ENCODE measurements around the gene IGSF21.

Gene IGSF21

GRCh38 chr1:18243503-18244175, 136.0 kb downstream of the IGSF21 start:
- H3K27ac Mint-ChIP-seq = no peak overlapping the region
- H3K27me3 Mint-ChIP-seq = peaks cover 10% of the 10 kb centered on the region
- no peak overlapping the region for H3K4me3 Mint-ChIP-seq
- DNase-seq = no peak
- no peak for ATAC-seq
- H3K9me3 Mint-ChIP-seq = no peaks in the 10 kb centered on the region
- H3K4me1 Mint-ChIP-seq = no peaks in the 10 kb centered on the region
- no peaks in the 10 kb centered on the region for H3K36me3 Mint-ChIP-seq (ENCODE audit: low read depth)

- ATAC-seq (no peak), DNase-seq (no peak)
- Mint-ChIP-seq H3K4me3 (no peak overlapping the region), H3K27ac (no peak overlapping the region), H3K36me3 (ENCODE audit: low read depth) (no peaks in the 10 kb centered on the region), H3K4me1 (no peaks in the 10 kb centered on the region), H3K9me3 (no peaks in the 10 kb centered on the region), H3K27me3 (peaks cover 10% of the 10 kb centered on the region)
Observed at GRCh38 chr1:18244762-18245161, 137.2 kb downstream of the IGSF21 start.

GRCh38 chr1:18245647-18246046, 138.0 kb downstream of the IGSF21 start:
- H3K36me3 Mint-ChIP-seq (ENCODE audit: low read depth) = no peaks in the 10 kb centered on the region
- DNase-seq (no peak), ATAC-seq (no peak)
- peaks cover under 1% of the 10 kb centered on the region for H3K9me3 Mint-ChIP-seq
- no peaks in the 10 kb centered on the region for H3K4me1 Mint-ChIP-seq
- H3K27me3 Mint-ChIP-seq = peaks cover 10% of the 10 kb centered on the region
- H3K27ac Mint-ChIP-seq = no peak overlapping the region
- no peak overlapping the region for H3K4me3 Mint-ChIP-seq

GRCh38 chr1:18246543-18246942, 138.9 kb downstream of the IGSF21 start:
- no peak overlapping the region for H3K4me3 Mint-ChIP-seq
- no peak for ATAC-seq
- H3K27me3 Mint-ChIP-seq = peaks cover 9% of the 10 kb centered on the region
- H3K9me3 Mint-ChIP-seq = peaks cover 10% of the 10 kb centered on the region
- no peaks in the 10 kb centered on the region for H3K4me1 Mint-ChIP-seq
- H3K36me3 Mint-ChIP-seq (ENCODE audit: low read depth) = no peaks in the 10 kb centered on the region
- DNase-seq = no peak
- H3K27ac Mint-ChIP-seq = no peak overlapping the region

DNA sequence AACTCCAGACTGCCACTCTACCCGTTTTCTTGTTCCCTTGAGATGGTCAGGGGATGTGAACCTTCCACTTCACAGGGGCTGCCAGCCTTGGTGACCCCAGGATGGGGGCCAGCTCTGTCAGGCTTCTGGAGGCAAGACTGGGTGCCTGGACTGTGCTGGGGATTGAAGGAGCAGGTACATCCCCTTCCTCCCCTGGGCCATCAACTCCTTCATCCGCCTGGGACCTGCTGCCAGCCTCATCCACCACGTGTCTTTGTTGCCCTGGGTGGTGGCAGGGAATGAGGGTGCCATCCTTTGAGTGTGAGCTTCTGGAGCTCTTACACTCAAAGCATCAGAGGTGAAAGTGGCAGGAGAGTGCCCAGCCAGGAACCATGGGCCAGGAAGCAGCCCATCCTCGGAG, 139.6 kb downstream of the IGSF21 start:
- ATAC-seq = no peak
- Mint-ChIP-seq H3K27ac (no peak overlapping the region), H3K4me3 (no peak overlapping the region), H3K36me3 (ENCODE audit: low read depth) (no peaks in the 10 kb centered on the region), H3K4me1 (no peaks in the 10 kb centered on the region), H3K27me3 (peaks cover 8% of the 10 kb centered on the region), H3K9me3 (peaks cover 11% of the 10 kb centered on the region)
- no peak for DNase-seq

- no peak for DNase-seq
- Mint-ChIP-seq H3K27ac (no peak overlapping the region), H3K4me1 (no peaks in the 10 kb centered on the region), H3K36me3 (ENCODE audit: low read depth) (no peaks in the 10 kb centered on the region), H3K9me3 (peaks cover 11% of the 10 kb centered on the region), H3K27me3 (peaks cover 5% of the 10 kb centered on the region), H3K4me3 (no peak overlapping the region)
- no peak for ATAC-seq
Observed at GRCh38 chr1:18249631-18250030, 142.0 kb downstream of the IGSF21 start.

GRCh38 chr1:18253093-18253492, 145.5 kb downstream of the IGSF21 start:
- Mint-ChIP-seq H3K4me3 (no peak overlapping the region), H3K27ac (no peak overlapping the region), H3K36me3 (ENCODE audit: low read depth) (no peaks in the 10 kb centered on the region), H3K9me3 (peaks cover 11% of the 10 kb centered on the region), H3K27me3 (peaks cover 8% of the 10 kb centered on the region), H3K4me1 (no peaks in the 10 kb centered on the region)
- ATAC-seq = no peak
- no peak for DNase-seq

DNA sequence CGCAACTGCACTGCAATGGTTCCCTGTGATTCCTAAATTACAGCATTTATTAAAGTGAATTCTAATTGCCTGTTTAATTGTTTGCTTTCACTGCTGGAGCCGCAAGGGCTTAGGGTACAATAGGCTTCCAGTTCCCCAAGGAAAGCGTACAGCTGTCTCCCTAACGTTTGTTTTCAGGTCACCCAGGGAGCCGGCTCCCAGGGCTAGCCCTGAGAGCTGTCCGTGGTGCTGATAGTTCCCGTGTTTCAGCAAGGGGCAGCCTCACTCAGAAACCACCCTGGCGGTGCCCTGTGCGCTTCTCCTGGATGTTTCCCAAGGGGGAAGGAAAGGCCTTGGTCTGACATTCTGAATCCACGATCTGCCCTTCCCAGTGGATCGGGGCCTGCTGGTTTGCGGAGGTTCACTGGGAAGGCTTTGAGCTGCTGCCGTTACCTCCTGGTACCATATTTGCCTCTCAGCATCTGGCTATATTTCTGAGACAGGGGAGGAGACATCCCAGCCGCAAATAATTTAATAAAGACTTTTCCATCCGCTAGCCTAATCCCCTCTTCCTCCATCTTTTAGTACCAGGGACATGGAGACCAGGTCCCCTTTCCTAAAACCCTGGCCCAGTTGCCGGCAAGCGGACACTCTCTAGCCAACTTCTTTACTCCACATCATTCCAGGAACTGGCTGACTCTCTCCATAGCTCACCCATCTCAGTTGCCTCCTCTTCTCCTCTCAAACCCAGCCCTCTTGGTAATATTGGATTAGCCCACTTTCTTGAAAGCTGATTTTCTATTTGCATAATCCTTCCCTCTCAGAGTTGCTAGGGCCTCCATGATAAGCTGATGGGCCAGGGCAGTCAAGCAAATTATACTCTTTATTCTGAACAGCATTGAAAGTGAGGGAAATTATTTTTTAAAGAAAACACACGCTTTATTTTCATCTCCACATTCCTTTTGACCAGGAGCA, 149.0 kb downstream of the IGSF21 start:
- Mint-ChIP-seq H3K4me1 (no peaks in the 10 kb centered on the region), H3K4me3 (no peak overlapping the region), H3K9me3 (peaks cover under 1% of the 10 kb centered on the region), H3K27me3 (peaks cover 9% of the 10 kb centered on the region), H3K36me3 (ENCODE audit: low read depth) (no peaks in the 10 kb centered on the region), H3K27ac (no peak overlapping the region)
- DNase-seq = peak; percentile 26
- no peak for ATAC-seq

DNA sequence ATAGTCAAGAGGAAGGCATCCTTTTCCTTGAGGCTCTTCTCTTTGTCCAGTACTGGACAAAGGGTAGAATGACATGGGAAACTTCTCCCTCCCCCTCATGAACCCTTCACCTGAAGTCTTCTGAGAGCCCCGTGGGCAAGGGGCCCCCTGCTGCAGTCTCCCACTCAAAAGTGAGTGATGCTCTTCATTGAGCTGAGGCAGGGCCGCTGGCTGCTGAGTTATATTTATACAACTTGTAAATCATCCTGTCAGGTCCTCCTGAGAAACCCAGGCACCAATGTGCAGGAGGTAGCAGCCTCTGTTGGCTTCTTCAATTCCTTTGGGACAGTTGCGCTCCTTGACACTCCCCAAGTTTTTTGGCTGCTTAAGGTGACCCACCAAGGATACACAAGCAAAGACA, 150.2 kb downstream of the IGSF21 start:
- Mint-ChIP-seq H3K27me3 (peaks cover 9% of the 10 kb centered on the region), H3K4me1 (no peaks in the 10 kb centered on the region), H3K36me3 (ENCODE audit: low read depth) (no peaks in the 10 kb centered on the region), H3K27ac (no peak overlapping the region), H3K9me3 (no peaks in the 10 kb centered on the region), H3K4me3 (no peak overlapping the region)
- DNase-seq = no peak
- ATAC-seq = no peak

GRCh38 chr1:18261891-18262290, 154.3 kb downstream of the IGSF21 start:
- Mint-ChIP-seq H3K4me1 (no peaks in the 10 kb centered on the region), H3K4me3 (no peak overlapping the region), H3K36me3 (ENCODE audit: low read depth) (no peaks in the 10 kb centered on the region), H3K27ac (no peak overlapping the region), H3K27me3 (peaks cover 8% of the 10 kb centered on the region), H3K9me3 (no peaks in the 10 kb centered on the region)
- ATAC-seq (no peak), DNase-seq (no peak)

DNA sequence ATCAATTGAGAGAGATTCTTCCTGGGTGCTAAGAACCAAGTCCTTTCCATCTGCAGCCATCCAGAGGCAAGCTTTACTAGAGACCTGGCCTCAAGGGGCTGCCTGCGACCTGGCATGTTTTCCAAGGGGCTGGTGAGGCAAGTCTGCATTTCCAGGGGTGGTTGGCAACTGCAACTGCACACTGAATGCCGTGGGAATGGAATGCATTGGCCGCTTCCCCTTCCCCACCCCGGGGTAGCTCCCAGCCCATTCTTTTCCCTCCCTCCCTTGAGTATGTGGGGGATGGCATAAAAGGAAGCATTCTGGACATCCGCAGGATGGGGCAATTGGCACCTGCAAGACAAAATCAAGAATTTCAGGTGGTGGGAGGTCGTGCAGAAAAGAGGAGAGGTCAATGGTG, 155.1 kb downstream of the IGSF21 start:
- ATAC-seq = no peak
- H3K27me3 Mint-ChIP-seq = peaks cover 8% of the 10 kb centered on the region

DNA sequence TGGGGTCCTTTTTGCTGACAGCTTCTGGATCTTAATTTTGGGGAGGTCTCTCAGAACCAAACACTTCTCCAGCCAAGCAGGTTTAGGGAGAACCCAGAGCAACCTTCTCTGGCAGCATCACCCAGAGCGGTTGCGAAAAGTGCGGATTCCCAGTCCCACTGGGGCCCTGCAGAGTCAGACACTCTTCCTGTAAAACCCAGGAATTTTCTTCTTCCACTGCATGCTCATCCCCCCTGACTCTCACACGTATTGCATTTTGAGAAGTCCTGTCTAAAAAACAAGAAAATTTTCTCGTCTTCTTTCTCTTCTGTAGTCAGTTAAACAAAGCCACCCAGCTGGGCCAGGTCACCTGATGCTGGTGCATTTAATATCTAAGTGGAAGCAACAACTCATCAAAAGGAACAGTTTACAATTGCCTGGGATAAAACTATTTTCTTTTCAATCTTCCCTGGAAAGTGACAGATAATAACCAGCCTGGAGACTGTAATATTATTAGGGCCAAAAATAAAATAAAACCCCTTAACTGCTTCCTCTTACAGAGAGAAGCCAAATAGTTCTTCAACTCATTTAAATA, 156.0 kb downstream of the IGSF21 start:
- H3K4me3 Mint-ChIP-seq = no peak overlapping the region
- DNase-seq = no peak

More for the DNA sequence above, 155.1 kb downstream of the IGSF21 start:
- no peaks in the 10 kb centered on the region for H3K36me3 Mint-ChIP-seq (ENCODE audit: low read depth)
- no peak overlapping the region for H3K27ac Mint-ChIP-seq
- DNase-seq = no peak
- no peak overlapping the region for H3K4me3 Mint-ChIP-seq
- no peaks in the 10 kb centered on the region for H3K4me1 Mint-ChIP-seq
- H3K9me3 Mint-ChIP-seq = no peaks in the 10 kb centered on the region

DNA sequence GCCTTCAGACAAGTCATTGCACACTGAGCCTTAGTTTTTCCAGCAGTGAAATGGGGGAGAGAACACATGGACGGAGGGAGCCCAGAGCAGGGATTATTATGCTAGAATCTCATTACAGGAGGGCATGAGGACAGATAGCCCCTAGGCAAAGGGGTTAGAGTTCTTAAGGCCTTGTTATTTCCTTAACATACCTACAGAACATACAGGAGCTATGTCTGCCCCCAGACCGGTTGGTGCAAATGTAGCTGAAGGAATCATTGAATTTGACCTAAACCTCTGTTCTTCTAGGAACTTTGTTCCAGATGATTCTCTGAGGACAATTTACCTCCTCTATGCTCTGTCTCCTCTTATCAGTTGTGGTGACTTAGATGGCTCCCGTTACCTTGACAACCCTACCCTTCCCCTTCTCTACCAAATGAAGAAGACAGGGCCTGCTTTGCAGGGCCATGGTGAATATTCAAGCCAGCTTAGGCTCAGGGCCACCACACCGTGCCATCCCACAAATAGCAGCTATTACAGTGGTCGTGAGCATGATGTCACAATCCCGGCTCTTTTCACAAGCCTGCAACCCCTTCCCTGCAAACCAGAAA, 156.9 kb downstream of the IGSF21 start:
- H3K27me3 Mint-ChIP-seq = peaks cover 8% of the 10 kb centered on the region
- ATAC-seq = no peak
- no peak overlapping the region for H3K27ac Mint-ChIP-seq
- H3K4me1 Mint-ChIP-seq = no peaks in the 10 kb centered on the region
- no peaks in the 10 kb centered on the region for H3K9me3 Mint-ChIP-seq
- H3K4me3 Mint-ChIP-seq = no peak overlapping the region
- no peak for DNase-seq
- no peaks in the 10 kb centered on the region for H3K36me3 Mint-ChIP-seq (ENCODE audit: low read depth)

More for the DNA sequence above, 156.0 kb downstream of the IGSF21 start:
- Mint-ChIP-seq H3K9me3 (no peaks in the 10 kb centered on the region), H3K4me1 (no peaks in the 10 kb centered on the region), H3K27me3 (peaks cover 10% of the 10 kb centered on the region), H3K36me3 (ENCODE audit: low read depth) (no peaks in the 10 kb centered on the region), H3K27ac (no peak overlapping the region)
- ATAC-seq = no peak

- Mint-ChIP-seq H3K4me3 (no peak overlapping the region), H3K27ac (no peak overlapping the region), H3K9me3 (no peaks in the 10 kb centered on the region), H3K4me1 (no peaks in the 10 kb centered on the region), H3K27me3 (peaks cover 4% of the 10 kb centered on the region), H3K36me3 (ENCODE audit: low read depth) (no peaks in the 10 kb centered on the region)
- ATAC-seq (no peak), DNase-seq (no peak)
Observed at GRCh38 chr1:18265641-18266040, 158.0 kb downstream of the IGSF21 start.
